ENCODE data around the gene CEBPZ.

- TF ChIP-seq CTCF (conservative IDR thresholded peaks at IDR 0.05; ENCODE audit: low read length) (no peak), EZH2phosphoT487 (IDR thresholded peaks at IDR 0.05; ENCODE audit: borderline replicate concordance) (no peak)
These were observed 59.8 kb downstream of the CEBPZ start for GRCh38 chr2:37171624-37171950.
